Stimulated activated naive CD8-positive, alpha-beta T cell treated with anti-CD3 and anti-CD28 coated beads, Interleukin-15, Interleukin-2, amounts not matched to agents 100 U/mL and 50 U/mL, for 24 hours (primary cell): Measurements from ENCODE around the gene SNX12.

ENCODE experiments used
- ATAC-seq: fragments of 150-1000 bp; cut with Tn5 transposase; one replicate; pipeline ENCODE4 v1.10.0; 2021
- DNase-seq: peaks from one replicate; pipeline ENCODE4 v3.0.0; 2021

The SNX12 gene

DNA sequence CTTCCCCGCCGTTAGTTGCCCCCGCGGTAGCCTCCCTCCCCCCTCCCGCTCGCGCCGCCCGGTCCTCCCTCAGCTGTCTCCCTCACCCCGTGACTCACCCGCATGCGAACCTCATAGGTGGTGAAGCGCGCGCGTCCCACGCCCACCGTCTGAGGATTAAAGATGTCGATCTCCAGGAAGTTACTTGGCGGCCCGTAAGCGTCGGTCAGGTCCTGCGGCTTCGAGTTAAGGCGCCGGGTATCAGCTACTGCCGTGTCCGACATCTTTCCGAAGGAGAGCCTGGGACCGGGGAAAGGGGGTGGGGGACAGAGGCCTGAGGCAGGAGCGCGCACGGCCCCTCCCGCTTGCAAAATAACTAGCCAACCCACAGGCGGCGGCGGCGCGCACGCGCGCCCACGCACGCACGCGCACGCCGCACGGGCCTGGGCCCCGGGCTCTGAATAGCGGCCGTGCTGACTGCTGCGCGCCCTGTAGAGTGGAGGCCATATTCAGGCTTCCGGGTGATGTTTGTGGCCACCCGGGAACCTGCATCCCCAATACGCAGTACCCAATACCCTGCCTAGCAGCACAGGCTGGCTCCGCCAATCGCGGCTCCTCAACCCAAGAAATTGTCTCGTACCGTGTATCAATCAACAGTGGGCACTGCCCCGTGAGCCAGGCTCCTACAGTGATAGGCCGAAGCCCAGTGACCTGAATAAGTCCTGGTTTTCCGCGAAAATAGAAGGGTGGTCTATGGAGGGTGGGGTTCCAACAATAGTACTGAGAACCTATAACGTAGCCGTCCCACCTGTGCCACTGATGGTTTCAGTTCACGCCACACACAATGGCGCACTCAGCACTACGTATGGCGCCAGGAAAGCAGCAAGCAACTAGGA is at the start of gene SNX12:
SNX12 (minus strand) TSS at position 291 of the 875 bp plus-strand sequence; CDS start at position 263, 28 bp downstream.
- peak; percentile 82 for DNase-seq
- peak; percentile 99 for ATAC-seq

DNA sequence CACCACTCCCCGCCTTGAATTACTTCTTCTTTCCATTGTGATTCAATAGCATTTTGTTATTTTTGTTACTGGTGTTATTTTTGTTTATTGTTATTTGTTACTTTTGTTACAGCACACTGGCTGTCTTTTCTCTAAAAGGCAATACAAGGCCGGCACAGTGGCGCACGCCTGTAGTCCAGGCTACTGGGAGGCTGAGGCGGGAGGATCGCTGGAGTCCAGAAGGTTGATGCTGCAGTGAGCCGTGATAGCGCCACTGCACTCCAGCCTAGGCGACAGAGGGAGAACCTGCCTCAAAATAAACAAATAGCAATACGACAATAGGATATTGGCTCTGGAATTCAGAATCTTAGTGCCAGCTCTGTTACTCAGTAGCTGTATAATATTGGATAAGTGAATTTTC is 49.2 kb upstream of the SNX12 start:
- ATAC-seq (no peak), DNase-seq (no peak)

DNA sequence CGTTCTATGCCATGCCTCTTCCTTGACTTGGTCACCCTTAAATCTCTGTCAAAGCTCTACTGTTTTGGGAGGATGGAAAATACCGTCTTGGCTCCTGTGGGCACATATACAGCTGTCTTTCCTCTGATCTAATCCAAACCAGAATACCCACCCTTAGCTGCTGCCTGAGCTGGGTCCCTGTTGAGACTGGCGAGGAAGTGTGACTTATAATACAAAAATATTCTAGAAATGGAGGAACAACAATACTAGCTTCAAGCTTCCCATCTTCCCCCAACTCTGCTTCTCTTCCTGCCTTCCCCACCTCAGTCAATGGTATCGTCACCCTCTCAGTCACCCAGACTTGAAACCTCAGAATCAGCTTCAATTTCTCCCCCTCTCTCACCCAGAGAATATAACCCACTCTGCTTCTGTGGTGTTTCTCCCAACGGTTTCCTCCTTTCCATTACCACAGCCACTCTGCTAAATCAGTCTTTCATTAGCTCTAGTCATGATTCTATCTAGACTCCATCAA is 43.8 kb upstream of the SNX12 start:
- DNase-seq (no peak), ATAC-seq (peak; percentile 50)

DNA sequence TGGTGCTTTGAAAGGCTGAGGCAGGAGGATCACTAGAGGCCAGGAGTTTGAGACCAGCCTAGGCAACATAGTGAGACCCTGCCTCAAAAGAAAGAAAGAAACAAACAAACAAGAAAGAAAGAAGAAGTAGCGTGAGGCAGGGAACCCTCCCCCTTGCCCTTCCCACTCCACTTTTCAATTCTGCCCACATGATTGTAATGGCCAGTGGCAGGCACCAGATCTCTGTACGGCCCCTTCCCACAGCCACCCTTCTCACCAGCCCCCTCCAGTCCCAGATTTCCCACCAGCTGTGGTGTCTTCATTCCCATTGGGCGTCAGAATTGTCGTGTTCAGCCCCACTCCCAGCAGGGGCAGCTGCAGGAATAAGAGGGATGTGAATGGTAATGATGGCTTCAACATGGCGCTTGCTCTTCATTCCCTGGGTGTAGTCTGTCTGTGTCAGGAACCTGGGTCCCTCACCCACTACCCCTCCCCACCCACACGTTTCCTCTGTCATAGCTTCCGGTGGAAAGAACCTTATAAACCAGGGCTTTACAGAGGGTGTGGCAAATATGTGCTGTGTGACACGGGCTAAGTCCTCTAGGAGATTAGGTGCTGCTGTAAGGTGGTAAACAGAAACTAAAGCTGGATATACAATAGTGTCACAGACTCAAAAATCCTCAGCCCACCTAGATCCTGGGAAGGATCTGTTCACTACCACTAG is 43.2 kb upstream of the SNX12 start, which contains the start of gene IL2RG:
IL2RG (minus strand) TSS at position 437 of the 703 bp plus-strand sequence; CDS start at position 399, 38 bp downstream.
- ATAC-seq (peak; percentile 90), DNase-seq (peak; percentile 71)

DNA sequence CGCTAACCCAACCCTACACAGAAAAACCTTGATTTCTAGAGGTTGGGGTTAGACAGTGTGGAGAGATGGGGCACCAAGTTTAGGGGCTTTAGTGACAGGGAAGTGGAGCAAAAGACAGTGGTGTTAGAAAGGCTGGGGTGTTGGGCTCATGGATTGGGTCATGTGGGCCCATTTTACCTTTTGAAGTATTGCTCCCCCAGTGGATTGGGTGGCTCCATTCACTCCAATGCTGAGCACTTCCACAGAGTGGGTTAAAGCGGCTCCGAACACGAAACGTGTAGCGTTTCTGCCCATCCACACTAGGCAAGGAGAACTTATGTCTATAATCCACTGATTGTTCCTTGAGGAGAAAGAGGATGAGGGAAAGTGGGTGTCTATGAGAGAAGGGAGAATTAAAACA is 40.9 kb upstream of the SNX12 start:
- DNase-seq, result no peak
- ATAC-seq, result no peak

DNA sequence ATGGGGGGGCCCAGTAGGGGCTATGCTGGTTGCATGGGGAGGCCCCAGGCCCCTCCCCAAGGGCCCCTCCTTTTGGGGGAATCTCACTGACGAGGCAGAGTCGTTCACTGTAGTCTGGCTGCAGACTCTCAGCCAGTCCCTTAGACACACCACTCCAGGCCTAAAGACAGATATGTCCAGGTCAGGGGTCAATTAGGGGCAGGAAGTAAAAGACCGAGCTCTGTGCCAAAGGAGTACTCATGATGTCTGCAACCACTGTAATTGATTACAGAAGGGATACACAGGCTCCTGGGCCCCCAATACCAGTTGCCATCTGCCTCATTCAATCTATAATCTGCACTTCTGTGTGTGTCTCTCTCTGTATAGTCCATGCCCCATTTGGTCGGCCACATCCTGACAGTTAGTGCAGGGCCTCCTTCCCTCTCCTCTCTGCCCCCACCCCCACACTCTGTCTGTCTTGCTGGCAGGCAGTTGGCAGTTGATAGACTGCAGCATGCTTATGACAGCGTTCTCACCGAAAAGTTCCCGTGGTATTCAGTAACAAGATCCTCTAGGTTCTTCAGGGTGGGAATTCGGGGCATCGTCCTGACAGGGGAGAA is 39.7 kb upstream of the SNX12 start:
- DNase-seq (peak; percentile 43), ATAC-seq (no peak)

DNA sequence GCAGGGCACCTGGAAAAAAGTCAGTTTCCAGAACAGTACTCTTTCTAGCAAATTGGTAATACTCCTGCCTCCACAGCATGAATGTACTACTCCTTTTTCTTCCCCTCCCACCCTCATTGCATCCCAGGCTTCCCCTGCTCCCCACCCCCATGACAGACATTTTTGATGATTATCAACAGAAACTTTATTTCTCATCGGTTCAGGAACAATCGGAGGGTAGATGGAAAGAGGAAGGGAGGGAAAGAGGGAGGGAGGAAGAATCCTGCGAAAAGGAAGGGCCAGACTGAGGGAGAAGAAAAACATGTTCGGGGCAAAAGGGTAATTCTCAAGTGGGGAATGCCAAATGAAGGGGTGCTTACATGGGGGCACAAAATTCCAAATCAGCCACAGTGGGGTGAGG is 39.1 kb upstream of the SNX12 start:
- ATAC-seq, result no peak
- DNase-seq, result no peak

DNA sequence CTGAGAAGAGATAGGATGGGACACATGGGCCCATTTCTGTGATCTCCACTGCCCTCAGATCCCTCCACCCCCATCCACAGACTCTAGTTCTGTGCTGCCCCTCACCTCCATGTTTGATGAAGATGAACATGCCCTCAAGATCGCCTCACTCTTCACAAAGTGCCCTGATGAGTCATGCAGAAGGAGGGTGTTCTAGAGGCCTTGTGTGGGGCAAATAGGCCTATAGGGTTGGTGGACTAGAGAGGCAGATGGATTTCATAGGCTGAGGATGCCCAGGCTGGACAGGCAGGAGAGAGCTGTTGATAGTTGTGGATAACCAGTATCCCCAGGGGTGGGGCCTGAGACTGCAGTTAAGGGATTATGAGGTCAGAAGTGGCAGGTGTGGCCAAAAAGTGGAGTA is 38.3 kb upstream of the SNX12 start, which contains the start of gene CXorf65:
CXorf65 (minus strand) TSS at position 314 of the 400 bp plus-strand sequence; CDS start at position 130, 184 bp downstream.
- peak; percentile 48 for ATAC-seq
- peak; percentile 28 for DNase-seq

DNA sequence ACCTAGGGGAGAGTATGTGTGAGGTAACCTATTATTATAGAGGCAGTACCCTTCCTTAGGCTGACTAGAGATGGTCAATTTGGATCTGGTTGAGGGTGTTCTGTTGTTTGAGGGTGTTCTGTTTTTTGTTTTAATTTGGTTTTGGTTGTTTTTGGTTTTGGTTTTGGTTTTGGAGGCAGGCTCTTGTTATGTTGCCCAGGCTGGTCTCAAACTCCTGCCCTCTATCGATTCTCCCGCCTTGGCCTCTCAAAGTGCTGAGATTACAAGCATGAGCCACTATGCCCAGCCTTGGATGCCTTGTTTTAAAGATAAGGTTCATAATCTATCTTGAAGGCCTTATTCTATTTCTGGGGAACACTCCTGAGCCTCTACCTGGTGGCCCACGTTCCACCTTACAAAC is 37.5 kb upstream of the SNX12 start:
- no peak for DNase-seq
- ATAC-seq, result no peak

DNA sequence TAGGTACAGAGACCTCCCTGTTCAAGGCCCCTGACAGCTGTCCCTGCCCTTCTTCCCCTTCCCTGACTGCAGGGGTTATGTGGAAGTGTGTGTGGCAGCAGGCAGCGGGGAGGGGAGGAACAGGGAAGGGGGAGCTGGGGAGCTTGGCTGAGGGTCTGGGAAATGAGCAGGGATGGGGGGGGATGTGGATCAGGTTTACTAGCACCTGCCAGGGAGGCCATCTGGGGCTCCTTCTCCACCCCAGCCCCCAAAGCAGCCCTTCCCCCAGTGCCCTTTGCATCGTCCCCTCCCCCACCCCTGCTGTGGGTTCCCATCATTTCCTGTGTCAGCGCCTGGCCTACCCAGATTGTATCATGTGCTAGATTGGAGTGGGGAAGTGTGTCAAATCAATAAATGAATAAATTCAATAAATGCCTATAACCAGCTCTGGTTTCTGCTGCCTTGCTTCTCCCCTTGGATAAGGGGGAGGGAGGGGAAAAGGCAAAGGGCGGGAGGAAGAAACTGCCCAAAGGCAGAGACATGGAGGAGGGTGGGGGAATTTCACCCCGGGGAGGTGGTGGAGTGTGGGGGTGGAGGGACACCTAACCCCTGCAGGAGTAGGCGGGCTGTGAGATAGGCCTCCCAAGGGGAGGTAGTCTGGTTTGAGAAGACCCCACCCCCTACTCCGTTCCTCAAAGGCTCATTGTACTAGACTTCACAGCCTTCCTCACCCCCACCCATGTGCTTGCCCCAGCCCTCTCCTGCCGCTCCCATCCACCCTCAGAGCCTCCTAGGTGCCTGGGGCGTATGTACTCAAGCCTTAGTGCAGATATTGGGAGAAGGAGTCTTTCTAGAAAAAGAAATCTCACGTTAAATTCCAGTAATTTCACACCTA is 35.2 kb upstream of the SNX12 start:
- ATAC-seq (peak; percentile 63), DNase-seq (peak; percentile 76)

DNA sequence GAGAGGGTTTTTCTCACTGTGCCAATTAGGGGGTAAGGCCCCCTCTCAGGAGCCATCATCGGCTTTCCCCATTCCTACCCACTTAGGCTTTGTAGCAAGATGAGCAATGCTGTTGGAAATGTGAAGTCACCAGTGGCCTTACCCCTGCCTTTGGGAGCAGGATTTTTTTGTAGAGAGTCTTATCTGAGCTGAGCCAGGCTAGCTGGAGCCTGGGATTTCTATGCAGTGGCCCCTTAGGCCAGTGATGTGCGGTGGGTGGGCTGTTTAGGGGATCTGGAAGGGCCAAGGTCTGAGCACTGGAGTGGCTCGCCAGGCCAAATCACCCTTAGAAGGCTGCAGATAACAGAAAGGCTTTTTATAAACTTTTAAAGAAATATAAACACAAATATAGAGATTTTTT is 34.2 kb upstream of the SNX12 start:
- DNase-seq (no peak), ATAC-seq (no peak)

DNA sequence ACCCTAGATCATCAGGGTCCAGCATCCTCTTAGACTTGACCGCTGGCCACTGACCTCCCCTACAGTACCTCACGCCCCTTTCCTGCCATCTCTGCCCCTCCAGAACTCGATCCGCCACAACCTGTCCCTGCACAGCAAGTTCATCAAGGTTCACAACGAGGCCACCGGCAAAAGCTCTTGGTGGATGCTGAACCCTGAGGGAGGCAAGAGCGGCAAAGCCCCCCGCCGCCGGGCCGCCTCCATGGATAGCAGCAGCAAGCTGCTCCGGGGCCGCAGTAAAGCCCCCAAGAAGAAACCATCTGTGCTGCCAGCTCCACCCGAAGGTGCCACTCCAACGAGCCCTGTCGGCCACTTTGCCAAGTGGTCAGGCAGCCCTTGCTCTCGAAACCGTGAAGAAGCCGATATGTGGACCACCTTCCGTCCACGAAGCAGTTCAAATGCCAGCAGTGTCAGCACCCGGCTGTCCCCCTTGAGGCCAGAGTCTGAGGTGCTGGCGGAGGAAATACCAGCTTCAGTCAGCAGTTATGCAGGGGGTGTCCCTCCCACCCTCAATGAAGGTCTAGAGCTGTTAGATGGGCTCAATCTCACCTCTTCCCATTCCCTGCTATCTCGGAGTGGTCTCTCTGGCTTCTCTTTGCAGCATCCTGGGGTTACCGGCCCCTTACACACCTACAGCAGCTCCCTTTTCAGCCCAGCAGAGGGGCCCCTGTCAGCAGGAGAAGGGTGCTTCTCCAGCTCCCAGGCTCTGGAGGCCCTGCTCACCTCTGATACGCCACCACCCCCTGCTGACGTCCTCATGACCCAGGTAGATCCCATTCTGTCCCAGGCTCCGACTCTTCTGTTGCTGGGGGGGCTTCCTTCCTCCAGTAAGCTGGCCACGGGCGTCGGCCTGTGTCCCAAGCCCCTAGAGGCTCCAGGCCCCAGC is 32.7 kb upstream of the SNX12 start:
- no peak for DNase-seq
- ATAC-seq, result no peak

DNA sequence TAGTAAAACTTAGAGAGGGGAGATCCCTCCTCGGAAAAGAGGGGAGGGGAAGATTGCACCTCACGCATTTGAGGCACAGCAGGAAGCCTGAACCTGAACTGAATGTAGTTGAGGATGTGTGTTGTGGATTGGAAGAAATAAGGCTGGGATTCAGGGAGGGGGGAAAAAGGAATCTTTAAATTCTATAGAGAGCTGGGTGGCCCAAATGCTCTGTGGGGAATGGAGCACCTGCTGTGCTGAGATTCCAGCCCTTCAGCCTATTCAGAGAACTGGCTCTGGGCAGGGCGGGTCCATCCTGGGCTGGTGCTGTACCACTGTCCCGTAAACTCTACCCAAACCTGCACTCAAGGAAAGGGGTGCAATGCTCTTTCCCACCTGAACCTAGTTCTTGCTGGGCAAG is 31.6 kb upstream of the SNX12 start:
- ATAC-seq (no peak), DNase-seq (no peak)

DNA sequence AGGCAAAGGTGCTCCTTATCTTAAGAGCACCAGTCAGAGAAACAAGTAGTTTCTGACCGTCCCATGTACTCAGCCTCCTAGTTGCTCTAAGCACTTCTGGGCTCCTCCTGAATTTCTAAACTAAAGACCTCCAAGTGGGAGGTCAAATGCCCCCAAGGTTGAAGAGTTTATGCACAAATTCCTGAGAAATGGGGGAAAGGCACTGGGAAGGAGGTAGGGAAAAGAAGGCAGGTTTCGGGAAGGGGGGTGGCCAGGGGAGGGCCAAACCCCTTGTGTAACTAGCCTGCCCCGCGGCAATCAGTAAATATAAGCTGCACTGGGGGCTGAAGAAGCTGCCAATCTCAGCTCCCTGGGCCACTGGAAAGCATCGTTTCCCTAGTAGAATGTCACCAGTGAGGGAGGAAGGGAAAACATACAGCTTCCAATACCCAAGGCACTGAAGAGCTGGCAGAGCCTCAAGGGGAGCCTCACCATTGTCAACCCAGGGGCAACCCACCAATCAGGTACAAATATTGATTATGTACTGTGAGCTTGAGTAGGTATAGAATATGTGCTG is 30.9 kb upstream of the SNX12 start:
- ATAC-seq (no peak), DNase-seq (no peak)

DNA sequence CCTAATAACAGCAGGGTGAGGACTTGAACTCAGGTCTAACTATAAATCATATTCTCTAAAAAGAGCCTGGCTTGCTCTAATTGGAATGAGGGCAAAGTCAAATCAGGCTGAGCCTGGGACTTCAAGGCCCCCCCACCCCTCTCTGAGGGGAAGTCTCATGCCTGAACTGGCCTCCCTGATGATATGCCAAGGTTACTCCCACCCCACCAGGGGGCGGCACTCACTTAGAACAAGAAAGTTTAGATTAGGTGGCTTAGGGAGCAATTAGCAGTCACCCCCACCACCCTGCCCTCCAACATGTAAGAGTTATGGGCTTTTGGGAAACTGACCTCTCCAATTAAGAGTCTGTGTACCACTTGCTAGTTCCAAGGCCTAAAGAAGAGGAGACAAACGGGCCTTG is 30.2 kb upstream of the SNX12 start:
- ATAC-seq, result peak; percentile 32
- DNase-seq, result peak; percentile 76

DNA sequence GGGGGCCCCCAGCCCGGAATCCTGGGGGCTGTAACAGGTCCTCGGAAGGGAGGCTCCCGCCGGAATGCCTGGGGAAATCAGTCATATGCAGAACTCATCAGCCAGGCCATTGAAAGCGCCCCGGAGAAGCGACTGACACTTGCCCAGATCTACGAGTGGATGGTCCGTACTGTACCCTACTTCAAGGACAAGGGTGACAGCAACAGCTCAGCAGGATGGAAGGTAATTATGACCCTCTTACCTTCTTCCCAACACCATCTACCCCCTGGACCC is 28.6 kb upstream of the SNX12 start:
- no peak for DNase-seq
- no peak for ATAC-seq

DNA sequence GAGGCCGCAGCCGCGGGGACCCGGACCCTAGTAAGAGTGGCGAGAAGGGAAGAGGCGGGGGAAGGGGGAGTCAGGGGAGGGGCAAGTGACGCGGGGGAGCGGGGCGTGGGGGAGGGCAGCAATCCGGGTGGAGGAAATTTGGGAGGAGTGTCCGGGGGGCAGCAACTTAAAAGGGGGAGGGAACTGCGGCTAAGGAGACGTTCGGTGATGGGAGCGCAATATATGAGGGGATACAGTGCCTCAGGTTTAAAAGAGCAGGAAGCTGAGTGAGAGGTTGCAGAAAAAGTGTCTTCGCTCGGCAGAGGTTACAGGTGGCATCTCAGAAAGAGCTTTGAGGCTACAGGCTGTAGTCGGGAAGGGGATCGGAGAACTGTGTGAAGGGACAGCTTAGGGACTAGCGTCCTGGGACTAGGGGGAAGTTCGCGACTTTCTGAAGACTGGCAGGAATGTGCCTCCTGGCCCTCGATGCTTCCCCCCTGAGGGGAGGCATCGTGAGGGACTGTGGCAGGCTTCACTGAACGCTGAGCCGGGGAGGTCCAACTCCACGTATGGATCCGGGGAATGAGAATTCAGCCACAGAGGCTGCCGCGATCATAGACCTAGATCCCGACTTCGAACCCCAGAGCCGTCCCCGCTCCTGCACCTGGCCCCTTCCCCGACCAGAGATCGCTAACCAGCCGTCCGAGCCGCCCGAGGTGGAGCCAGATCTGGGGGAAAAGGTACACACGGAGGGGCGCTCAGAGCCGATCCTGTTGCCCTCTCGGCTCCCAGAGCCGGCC is 28.0 kb upstream of the SNX12 start:
- DNase-seq, result no peak
- ATAC-seq, result peak; percentile 26

DNA sequence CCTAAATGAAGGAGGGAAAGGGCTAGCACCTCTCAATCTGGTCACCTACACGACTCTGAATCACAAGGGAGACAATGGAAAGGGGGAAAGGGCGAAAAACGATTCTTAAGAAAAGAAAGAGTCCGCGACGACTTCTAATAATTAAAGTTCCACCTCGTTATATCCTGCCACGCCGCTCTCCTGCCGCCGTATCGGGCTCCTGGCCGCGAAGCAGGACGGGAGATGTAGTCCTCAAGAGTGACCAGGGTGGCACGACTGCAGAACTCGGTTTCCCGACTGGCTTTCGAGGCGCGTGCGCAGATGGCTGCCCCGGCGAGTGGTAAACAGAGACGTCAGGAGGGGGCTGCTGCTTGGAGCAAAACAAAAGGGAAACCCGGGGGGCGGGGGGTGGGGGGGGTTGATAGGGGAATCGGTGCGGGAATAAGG is 27.4 kb upstream of the SNX12 start, which contains the start of gene FOXO4:
FOXO4 (plus strand) TSS at position 297 of the 426 bp plus-strand sequence. CDS start 678 bp downstream, outside the sequence.
- ATAC-seq (peak; percentile 93), DNase-seq (peak; percentile 87)

DNA sequence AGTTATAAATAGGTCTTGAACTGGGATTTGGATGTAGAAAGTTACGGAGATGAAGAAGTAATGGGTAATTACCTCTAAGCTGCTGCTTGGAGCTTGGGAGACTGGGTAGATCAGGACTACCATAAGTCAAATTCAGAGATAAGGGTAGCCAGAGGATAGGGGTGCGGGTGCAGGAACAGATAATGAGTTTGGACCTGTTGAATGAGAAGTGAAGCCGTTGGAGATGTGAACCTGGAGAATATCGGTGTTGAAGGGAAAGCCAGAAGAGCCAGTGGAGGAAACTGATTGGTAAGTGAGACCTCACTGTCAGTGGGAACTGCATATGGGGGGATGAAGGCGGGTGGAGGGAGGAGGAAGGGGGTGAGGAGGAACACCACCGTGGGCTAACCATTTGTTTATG is 26.9 kb upstream of the SNX12 start:
- DNase-seq (no peak), ATAC-seq (no peak)
